ENCODE measurements around the gene IGSF23. TPM values are rescaled to one million over a fixed set of nuclear protein-coding genes. Genes with fewer than 3 reads are reported as not detected.
A peak's percentile ranks its signal among the peaks of the same experiment; 100 is the strongest.

The IGSF23 gene
- total RNA-seq, 6 donors from 2014 or later, result not detected

GRCh38 chr19:44653343-44653742 is 40.0 kb downstream of the IGSF23 start:
- DNase-seq, result no peak
- Histone ChIP-seq H3K27ac (peak overlapping the region in 1 of 4 donors; percentile 52), H3K36me3 (peaks cover 18 to 89% (median 56%) of the 10 kb centered on the region in 4 donors), H3K4me3 (no peak overlapping the region), H3K27me3 (no peaks in the 10 kb centered on the region), H3K4me1 (peaks cover 6 to 17% (median 9%) of the 10 kb centered on the region in 4 donors), H3K9me3 (no peaks in the 10 kb centered on the region)
- 89 to 95% methylated on average over 5 of the region's 5 CpGs for WGBS, 2 donors
- no peak for ATAC-seq (ENCODE audit: low FRiP score in 2 of 2)
- TF ChIP-seq EP300 (IDR thresholded peaks at IDR 0.05) (no peak), POLR2A (IDR thresholded peaks at IDR 0.05) (no peak), POLR2AphosphoS5 (IDR thresholded peaks at IDR 0.05) (no peak), CTCF (IDR thresholded peaks at IDR 0.05) (no peak)

- 38 to 40% methylated on average over 13 to 16 of the region's 16 CpGs for WGBS, 2 donors
- no peaks in the 10 kb centered on the region for H3K27me3 ChIP-seq
- TF ChIP-seq POLR2AphosphoS5 (IDR thresholded peaks at IDR 0.05) (peak in 1 of 2 donors; percentile 26), CTCF (IDR thresholded peaks at IDR 0.05) (peak; percentile 59 to 81 (median 72)), EP300 (IDR thresholded peaks at IDR 0.05) (no peak), POLR2A (IDR thresholded peaks at IDR 0.05) (no peak)
- peak overlapping the region in 1 of 4 donors; percentile 52 for H3K27ac ChIP-seq
- H3K9me3 ChIP-seq, result no peaks in the 10 kb centered on the region
- no peak overlapping the region for H3K4me3 ChIP-seq
- ATAC-seq (ENCODE audit: low FRiP score in 2 of 2) (peak; percentile 81 to 83), DNase-seq (peak in 1 of 2 donors; percentile 91)
- H3K36me3 ChIP-seq, result peaks cover 22 to 93% (median 63%) of the 10 kb centered on the region in 4 donors
- peaks cover 0 to 10% (median 2%) of the 10 kb centered on the region in 4 donors for H3K4me1 ChIP-seq
Observed at GRCh38 chr19:44653977-44654774, 40.8 kb downstream of the IGSF23 start.

GRCh38 chr19:44657211-44657921 is 44.0 kb downstream of the IGSF23 start:
- Histone ChIP-seq H3K9me3 (no peaks in the 10 kb centered on the region), H3K27ac (no peak overlapping the region), H3K36me3 (peaks cover 11 to 93% (median 63%) of the 10 kb centered on the region in 4 donors), H3K4me3 (no peak overlapping the region), H3K27me3 (no peaks in the 10 kb centered on the region), H3K4me1 (peaks cover 0 to 10% (median 1%) of the 10 kb centered on the region in 4 donors)
- peak; percentile 57 to 68 for DNase-seq
- ATAC-seq (ENCODE audit: low FRiP score in 2 of 2), result peak; percentile 74 to 79
- TF ChIP-seq EP300 (IDR thresholded peaks at IDR 0.05) (no peak), CTCF (IDR thresholded peaks at IDR 0.05) (peak; percentile 85 to 95 (median 92))
- 43% methylated on average over 24 to 25 of the region's 25 CpGs for WGBS, 2 donors

- Histone ChIP-seq H3K4me3 (no peak overlapping the region), H3K9me3 (no peaks in the 10 kb centered on the region), H3K4me1 (peaks cover 0 to 13% (median 1%) of the 10 kb centered on the region in 4 donors), H3K27me3 (no peaks in the 10 kb centered on the region), H3K36me3 (peaks cover 12 to 93% (median 60%) of the 10 kb centered on the region in 4 donors), H3K27ac (no peak overlapping the region)
- DNase-seq, result no peak
- TF ChIP-seq POLR2A (IDR thresholded peaks at IDR 0.05) (no peak), EP300 (IDR thresholded peaks at IDR 0.05) (no peak), CTCF (IDR thresholded peaks at IDR 0.05) (no peak), POLR2AphosphoS5 (IDR thresholded peaks at IDR 0.05) (no peak)
- WGBS, 2 donors, result 92 to 95% methylated on average over 3 of the region's 3 CpGs
- no peak for ATAC-seq (ENCODE audit: low FRiP score in 2 of 2)
Observed at GRCh38 chr19:44658069-44658733, 44.8 kb downstream of the IGSF23 start.

Measured in upper lobe of left lung (tissue), 6 donors.